ENCODE data around the gene DDAH2.

GRCh38 chr6:31707701-31708100 lies 21.4 kb downstream of the DDAH2 start:
- TF ChIP-seq EZH2 (IDR thresholded peaks at IDR 0.05; ENCODE audit: insufficient read depth, low read length) (no peak), CTCF (IDR thresholded peaks at IDR 0.05; ENCODE audit: insufficient read depth, low read depth, low read length) (no peak)
